ENCODE measurements around the gene CREBRF. TPM values are rescaled to one million over a fixed set of nuclear protein-coding genes. Genes with fewer than 3 reads are reported as not detected.

CREBRF gene
- total and polyA plus RNA-seq, 2 experiments from 2014 or later: 2.0 to 3.5 TPM

DNA sequence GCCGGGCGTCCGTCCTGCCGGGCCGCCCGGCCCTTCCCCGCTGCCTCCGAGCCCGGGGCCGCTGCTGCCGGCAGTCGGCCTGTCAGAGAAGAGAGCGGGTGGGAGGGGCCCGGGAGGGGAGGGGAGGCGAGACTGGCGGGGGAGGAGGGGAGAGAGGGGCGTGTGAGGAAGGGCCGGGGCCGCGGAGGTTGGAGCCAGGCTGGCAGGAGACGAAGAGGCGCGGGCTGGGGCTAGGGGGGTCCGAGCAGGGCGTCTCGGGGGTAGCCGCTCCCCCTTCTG, 570 bp downstream of the CREBRF start:
- Histone ChIP-seq H3K4me2 (peak overlapping the region; percentile 89), H3K36me3 (ENCODE audit: insufficient read depth) (no peaks in the 10 kb centered on the region), H3K4me1 (ENCODE audit: insufficient read depth) (peaks cover 21% of the 10 kb centered on the region), H3K27ac (ENCODE audit: low read depth) (no peak overlapping the region; the same call in 1 of the 2 replicates), H3K79me2 (replicated peaks; ENCODE audit: insufficient read depth) (0 out of 2 replicates have a peak, but pooled peaks cover 3% of the 10 kb centered on the region), H2AFZ (no peak overlapping the region), H3F3A (replicated peaks; ENCODE audit: low read depth) (no peaks in the 10 kb centered on the region), H3K9me2 (ENCODE audit: insufficient read depth) (no peaks in the 10 kb centered on the region), H3K4me3 (peak overlapping the region; percentile 77), H4K20me1 (replicated peaks; ENCODE audit: insufficient read depth) (no peaks in the 10 kb centered on the region), H3K27me3 (ENCODE audit: insufficient read depth) (no peaks in the 10 kb centered on the region)
- H3K36me3 Mint-ChIP-seq (ENCODE audit: low read depth): no peaks in the 10 kb centered on the region
- H3K4me1 Mint-ChIP-seq: peaks cover 16% of the 10 kb centered on the region
- H3K9me3 Mint-ChIP-seq: no peaks in the 10 kb centered on the region
- DNase-seq (ENCODE audit: low spot score): no peak
- H3K27ac Mint-ChIP-seq: no peak overlapping the region
- TF ChIP-seq CTCF (conservative IDR thresholded peaks at IDR 0.05; ENCODE audit: low read depth in 2 of 2): no peak
- no peak for TF ChIP-seq ZNF331 (CRISPR knock-in tag; IDR thresholded peaks at IDR 0.05; ENCODE audit: low read depth)
- TF ChIP-seq JUNB (IDR thresholded peaks at IDR 0.05; ENCODE audit: unreplicated experiment): no peak
- TF ChIP-seq EZH2 (IDR thresholded peaks at IDR 0.05; ENCODE audit: low read depth, unreplicated experiment): no peak
- TF ChIP-seq, protein P1, sequence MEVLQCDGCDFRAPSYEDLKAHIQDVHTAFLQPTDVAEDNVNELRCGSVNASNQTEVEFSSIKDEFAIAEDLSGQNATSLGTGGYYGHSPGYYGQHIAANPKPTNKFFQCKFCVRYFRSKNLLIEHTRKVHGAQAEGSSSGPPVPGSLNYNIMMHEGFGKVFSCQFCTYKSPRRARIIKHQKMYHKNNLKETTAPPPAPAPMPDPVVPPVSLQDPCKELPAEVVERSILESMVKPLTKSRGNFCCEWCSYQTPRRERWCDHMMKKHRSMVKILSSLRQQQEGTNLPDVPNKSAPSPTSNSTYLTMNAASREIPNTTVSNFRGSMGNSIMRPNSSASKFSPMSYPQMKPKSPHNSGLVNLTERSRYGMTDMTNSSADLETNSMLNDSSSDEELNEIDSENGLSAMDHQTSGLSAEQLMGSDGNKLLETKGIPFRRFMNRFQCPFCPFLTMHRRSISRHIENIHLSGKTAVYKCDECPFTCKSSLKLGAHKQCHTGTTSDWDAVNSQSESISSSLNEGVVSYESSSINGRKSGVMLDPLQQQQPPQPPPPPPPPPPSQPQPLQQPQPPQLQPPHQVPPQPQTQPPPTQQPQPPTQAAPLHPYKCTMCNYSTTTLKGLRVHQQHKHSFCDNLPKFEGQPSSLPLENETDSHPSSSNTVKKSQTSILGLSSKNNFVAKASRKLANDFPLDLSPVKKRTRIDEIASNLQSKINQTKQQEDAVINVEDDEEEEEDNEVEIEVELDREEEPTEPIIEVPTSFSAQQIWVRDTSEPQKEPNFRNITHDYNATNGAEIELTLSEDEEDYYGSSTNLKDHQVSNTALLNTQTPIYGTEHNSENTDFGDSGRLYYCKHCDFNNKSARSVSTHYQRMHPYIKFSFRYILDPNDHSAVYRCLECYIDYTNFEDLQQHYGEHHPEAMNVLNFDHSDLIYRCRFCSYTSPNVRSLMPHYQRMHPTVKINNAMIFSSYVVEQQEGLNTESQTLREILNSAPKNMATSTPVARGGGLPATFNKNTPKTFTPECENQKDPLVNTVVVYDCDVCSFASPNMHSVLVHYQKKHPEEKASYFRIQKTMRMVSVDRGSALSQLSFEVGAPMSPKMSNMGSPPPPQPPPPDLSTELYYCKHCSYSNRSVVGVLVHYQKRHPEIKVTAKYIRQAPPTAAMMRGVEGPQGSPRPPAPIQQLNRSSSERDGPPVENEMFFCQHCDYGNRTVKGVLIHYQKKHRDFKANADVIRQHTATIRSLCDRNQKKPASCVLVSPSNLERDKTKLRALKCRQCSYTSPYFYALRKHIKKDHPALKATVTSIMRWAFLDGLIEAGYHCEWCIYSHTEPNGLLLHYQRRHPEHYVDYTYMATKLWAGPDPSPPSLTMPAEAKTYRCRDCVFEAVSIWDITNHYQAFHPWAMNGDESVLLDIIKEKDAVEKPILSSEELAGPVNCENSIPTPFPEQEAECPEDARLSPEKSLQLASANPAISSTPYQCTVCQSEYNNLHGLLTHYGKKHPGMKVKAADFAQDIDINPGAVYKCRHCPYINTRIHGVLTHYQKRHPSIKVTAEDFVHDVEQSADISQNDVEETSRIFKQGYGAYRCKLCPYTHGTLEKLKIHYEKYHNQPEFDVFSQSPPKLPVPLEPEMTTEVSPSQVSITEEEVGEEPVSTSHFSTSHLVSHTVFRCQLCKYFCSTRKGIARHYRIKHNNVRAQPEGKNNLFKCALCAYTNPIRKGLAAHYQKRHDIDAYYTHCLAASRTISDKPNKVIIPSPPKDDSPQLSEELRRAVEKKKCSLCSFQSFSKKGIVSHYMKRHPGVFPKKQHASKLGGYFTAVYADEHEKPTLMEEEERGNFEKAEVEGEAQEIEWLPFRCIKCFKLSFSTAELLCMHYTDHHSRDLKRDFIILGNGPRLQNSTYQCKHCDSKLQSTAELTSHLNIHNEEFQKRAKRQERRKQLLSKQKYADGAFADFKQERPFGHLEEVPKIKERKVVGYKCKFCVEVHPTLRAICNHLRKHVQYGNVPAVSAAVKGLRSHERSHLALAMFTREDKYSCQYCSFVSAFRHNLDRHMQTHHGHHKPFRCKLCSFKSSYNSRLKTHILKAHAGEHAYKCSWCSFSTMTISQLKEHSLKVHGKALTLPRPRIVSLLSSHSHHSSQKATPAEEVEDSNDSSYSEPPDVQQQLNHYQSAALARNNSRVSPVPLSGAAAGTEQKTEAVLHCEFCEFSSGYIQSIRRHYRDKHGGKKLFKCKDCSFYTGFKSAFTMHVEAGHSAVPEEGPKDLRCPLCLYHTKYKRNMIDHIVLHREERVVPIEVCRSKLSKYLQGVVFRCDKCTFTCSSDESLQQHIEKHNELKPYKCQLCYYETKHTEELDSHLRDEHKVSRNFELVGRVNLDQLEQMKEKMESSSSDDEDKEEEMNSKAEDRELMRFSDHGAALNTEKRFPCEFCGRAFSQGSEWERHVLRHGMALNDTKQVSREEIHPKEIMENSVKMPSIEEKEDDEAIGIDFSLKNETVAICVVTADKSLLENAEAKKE (CRISPR knock-in tag; IDR thresholded peaks at IDR 0.05): no peak
- TF ChIP-seq CREB1 (CRISPR knock-in tag; IDR thresholded peaks at IDR 0.05; ENCODE audit: low read depth): no peak
- no peak for TF ChIP-seq POLR2AphosphoS5 (IDR thresholded peaks at IDR 0.05; ENCODE audit: low read depth)
- TF ChIP-seq STAT1 (IDR thresholded peaks at IDR 0.05; ENCODE audit: unreplicated experiment): no peak
- no peak for TF ChIP-seq REST (IDR thresholded peaks at IDR 0.05; ENCODE audit: unreplicated experiment)
- TF ChIP-seq EZH2phosphoT487 (IDR thresholded peaks at IDR 0.05; ENCODE audit: unreplicated experiment): no peak
- TF ChIP-seq ZNF114 (CRISPR knock-in tag; IDR thresholded peaks at IDR 0.05): no peak
- no peak for TF ChIP-seq NANOG (IDR thresholded peaks at IDR 0.05; ENCODE audit: borderline replicate concordance)
- TF ChIP-seq, protein P2, sequence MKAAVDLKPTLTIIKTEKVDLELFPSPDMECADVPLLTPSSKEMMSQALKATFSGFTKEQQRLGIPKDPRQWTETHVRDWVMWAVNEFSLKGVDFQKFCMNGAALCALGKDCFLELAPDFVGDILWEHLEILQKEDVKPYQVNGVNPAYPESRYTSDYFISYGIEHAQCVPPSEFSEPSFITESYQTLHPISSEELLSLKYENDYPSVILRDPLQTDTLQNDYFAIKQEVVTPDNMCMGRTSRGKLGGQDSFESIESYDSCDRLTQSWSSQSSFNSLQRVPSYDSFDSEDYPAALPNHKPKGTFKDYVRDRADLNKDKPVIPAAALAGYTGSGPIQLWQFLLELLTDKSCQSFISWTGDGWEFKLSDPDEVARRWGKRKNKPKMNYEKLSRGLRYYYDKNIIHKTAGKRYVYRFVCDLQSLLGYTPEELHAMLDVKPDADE (IDR thresholded peaks at IDR 0.05): no peak
- H3K4me3 Mint-ChIP-seq: peak overlapping the region; percentile 94
- H3K27me3 Mint-ChIP-seq (ENCODE audit: insufficient read depth, low read depth, poor library complexity): peaks cover 4% of the 10 kb centered on the region
- ATAC-seq: peak; percentile 53
